Dermis blood vessel endothelial cell (primary cell): ENCODE results near the gene YIF1A. TPM values are rescaled to one million over a fixed set of nuclear protein-coding genes. Genes with fewer than 3 reads are reported as not detected.
A peak's percentile ranks its signal among the peaks of the same experiment; 100 is the strongest.
"Not testable (repeated sequence)": the region's sequence is repeated elsewhere in the genome, so short reads cannot be mapped to it uniquely, and the experiment has no call there.

Source experiments
- DNase-seq: peaks from one replicate; pipeline ENCODE4 v3.0.0; 2010
- total RNA-seq: library from RNA; depleted of rRNA; stranded (reverse); fragments of >200 nt; gene quantifications from 2 replicates; pipeline ENCODE4 v1.2.3, GENCODE V29; 2014

Gene YIF1A
- total RNA-seq, 1 donor from 2014 or later = 159 TPM

GRCh38 chr11:66268244-66268951 lies 20.5 kb downstream of the YIF1A start, which contains the start of gene RAB1B:
TSS of gene RAB1B (plus strand) at chr11:66268639. CDS start at chr11:66268680, 41 bp downstream.
- DNase-seq = peak; percentile 100

GRCh38 chr11:66267379-66268243 lies 21.3 kb downstream of the YIF1A start:
- DNase-seq = peak; percentile 93

- DNase-seq = no peak
Measured at GRCh38 chr11:66267039-66267378, 21.9 kb downstream of the YIF1A start.

GRCh38 chr11:66266378-66267038 lies 22.4 kb downstream of the YIF1A start:
- no peak for DNase-seq

- DNase-seq = no peak
Measured at GRCh38 chr11:66265531-66266377, 23.2 kb downstream of the YIF1A start.

- peak; percentile 35 for DNase-seq
Measured at GRCh38 chr11:66264914-66265313, 24.0 kb downstream of the YIF1A start.

- DNase-seq = no peak
Measured at GRCh38 chr11:66264383-66264782, 24.6 kb downstream of the YIF1A start.

- DNase-seq = no peak
Measured at GRCh38 chr11:66263785-66264184, 25.2 kb downstream of the YIF1A start.

- DNase-seq = no peak
Measured at GRCh38 chr11:66263231-66263630, 25.7 kb downstream of the YIF1A start.

- no peak for DNase-seq
Measured at GRCh38 chr11:66262696-66263095, 26.2 kb downstream of the YIF1A start.

GRCh38 chr11:66262191-66262590 lies 26.8 kb downstream of the YIF1A start:
- DNase-seq = no peak

GRCh38 chr11:66261578-66261977 lies 27.4 kb downstream of the YIF1A start:
- no peak for DNase-seq

- DNase-seq = no peak
Measured at GRCh38 chr11:66259956-66260355, 29.0 kb downstream of the YIF1A start.

GRCh38 chr11:66259225-66259624 lies 29.7 kb downstream of the YIF1A start:
- no peak for DNase-seq

GRCh38 chr11:66258473-66258893 lies 30.5 kb downstream of the YIF1A start:
- DNase-seq = no peak

GRCh38 chr11:66253081-66253480 lies 35.9 kb downstream of the YIF1A start:
- DNase-seq = not testable (repeated sequence)

GRCh38 chr11:66251809-66252208 lies 37.1 kb downstream of the YIF1A start:
- DNase-seq = no peak

GRCh38 chr11:66248903-66249302 lies 40.0 kb downstream of the YIF1A start:
- no peak for DNase-seq

GRCh38 chr11:66247801-66248200 lies 41.1 kb downstream of the YIF1A start:
- DNase-seq = no peak

GRCh38 chr11:66247295-66247694 lies 41.6 kb downstream of the YIF1A start:
- DNase-seq = no peak

GRCh38 chr11:66243782-66244535 lies 45.0 kb downstream of the YIF1A start:
- DNase-seq = no peak
